ENCODE measurements around the gene ZNF669. TPM values are rescaled to one million over a fixed set of nuclear protein-coding genes. Genes with fewer than 3 reads are reported as not detected.

ZNF669 gene
- total RNA-seq, 1 experiment from 2014 or later: 14.7 TPM

DNA sequence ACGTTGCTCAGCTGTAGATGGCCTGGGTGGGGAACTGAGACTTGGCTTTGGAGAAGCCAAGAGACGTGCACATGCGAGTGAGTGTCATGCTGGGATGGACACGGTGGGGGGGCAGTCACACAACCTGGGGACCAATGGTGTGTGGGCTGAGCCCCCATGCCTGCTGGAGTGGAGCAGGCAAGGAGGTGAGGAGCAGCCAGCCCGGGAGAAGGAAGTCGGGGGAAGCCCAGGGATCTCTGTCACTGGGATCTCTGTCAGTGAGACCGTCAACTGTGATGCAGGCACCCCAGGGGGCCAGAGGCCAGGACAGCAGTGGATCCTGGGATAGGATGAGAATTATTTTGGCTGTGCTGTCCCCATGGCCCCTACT, 11.0 kb upstream of the ZNF669 start:
- Histone ChIP-seq H3K27ac (no peak overlapping the region), H3K4me3 (no peak overlapping the region), H3K36me3 (no peaks in the 10 kb centered on the region), H3K9me3 (replicated peaks) (no peaks in the 10 kb centered on the region), H3K4me1 (no peaks in the 10 kb centered on the region), H3K27me3 (no peaks in the 10 kb centered on the region)
- DNase-seq: no peak

- H3K36me3 ChIP-seq: no peaks in the 10 kb centered on the region
- H3K9me3 ChIP-seq (replicated peaks): no peaks in the 10 kb centered on the region
- no peak overlapping the region for H3K27ac ChIP-seq
- H3K4me3 ChIP-seq: no peak overlapping the region
- no peaks in the 10 kb centered on the region for H3K27me3 ChIP-seq
- H3K4me1 ChIP-seq: no peaks in the 10 kb centered on the region
- DNase-seq: no peak
Observed at GRCh38 chr1:247114351-247115140, 10.4 kb upstream of the ZNF669 start.

GRCh38 chr1:247113733-247114271, 9.6 kb upstream of the ZNF669 start:
- no peak overlapping the region for H3K4me3 ChIP-seq
- no peak for DNase-seq
- no peaks in the 10 kb centered on the region for H3K27me3 ChIP-seq
- no peaks in the 10 kb centered on the region for H3K9me3 ChIP-seq (replicated peaks)
- no peaks in the 10 kb centered on the region for H3K4me1 ChIP-seq
- H3K36me3 ChIP-seq: no peaks in the 10 kb centered on the region
- H3K27ac ChIP-seq: no peak overlapping the region

DNA sequence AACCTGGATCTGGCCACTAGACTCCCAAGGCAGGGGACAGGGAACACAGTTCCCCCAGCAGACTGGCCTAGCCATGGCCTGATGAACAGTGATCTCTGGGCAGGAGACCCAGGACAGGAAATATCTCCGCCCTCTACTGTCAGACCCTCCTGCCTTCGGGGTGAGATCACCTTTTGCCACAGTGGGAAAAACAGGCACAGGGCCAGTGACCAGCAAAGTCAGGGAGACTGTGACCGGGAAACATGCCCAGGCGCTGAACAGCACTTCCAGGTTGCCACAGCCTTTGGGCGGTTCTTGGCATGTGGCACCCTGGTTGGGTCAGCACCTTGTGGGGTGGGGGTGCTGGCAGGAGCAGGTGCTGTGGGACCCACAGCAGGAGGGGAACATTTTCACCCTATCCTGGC, 8.9 kb upstream of the ZNF669 start:
- Histone ChIP-seq H3K36me3 (no peaks in the 10 kb centered on the region), H3K27ac (no peak overlapping the region), H3K9me3 (replicated peaks) (no peaks in the 10 kb centered on the region), H3K4me1 (no peaks in the 10 kb centered on the region), H3K4me3 (no peak overlapping the region), H3K27me3 (no peaks in the 10 kb centered on the region)
- DNase-seq: peak; percentile 38 to 40

GRCh38 chr1:247112479-247112781, 8.3 kb upstream of the ZNF669 start:
- no peaks in the 10 kb centered on the region for H3K27me3 ChIP-seq
- no peaks in the 10 kb centered on the region for H3K9me3 ChIP-seq (replicated peaks)
- DNase-seq: no peak
- H3K36me3 ChIP-seq: no peaks in the 10 kb centered on the region
- no peaks in the 10 kb centered on the region for H3K4me1 ChIP-seq
- peak overlapping the region; percentile 81 for H3K4me3 ChIP-seq
- 0 out of 2 replicates have a peak overlapping the region, but pooled peaks have one; percentile 34 for H3K27ac ChIP-seq

GRCh38 chr1:247111700-247112478, 7.7 kb upstream of the ZNF669 start:
- peak; percentile 61 to 65 for DNase-seq
- Histone ChIP-seq H3K27ac (peak overlapping the region; percentile 34; the same call in 1 of the 2 replicates), H3K9me3 (replicated peaks) (no peaks in the 10 kb centered on the region), H3K4me3 (peak overlapping the region; percentile 81), H3K4me1 (no peaks in the 10 kb centered on the region), H3K27me3 (no peaks in the 10 kb centered on the region), H3K36me3 (no peaks in the 10 kb centered on the region)

DNA sequence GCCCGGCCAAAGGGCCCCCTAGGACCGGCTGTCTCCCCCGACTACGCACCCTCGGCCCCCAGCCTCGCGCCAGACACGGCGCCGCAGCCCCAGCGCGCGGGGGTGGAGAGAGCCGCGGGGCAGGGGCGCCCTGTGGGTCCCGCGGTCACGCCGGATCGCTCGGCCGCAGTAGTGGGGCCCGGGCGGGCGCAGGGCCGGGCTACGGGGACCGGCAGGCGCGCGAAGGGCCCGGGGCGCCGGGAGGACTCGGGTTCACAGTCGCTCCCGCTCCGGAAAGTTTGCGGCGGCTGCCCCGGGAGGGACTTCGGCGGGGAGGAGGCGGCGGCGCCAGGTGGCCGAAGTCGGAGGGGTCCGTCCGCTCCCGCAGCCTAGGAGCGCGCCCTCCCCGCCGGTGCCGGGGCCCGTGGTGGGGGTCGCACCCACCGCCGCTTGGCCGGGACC, 7.1 kb upstream of the ZNF669 start:
- no peaks in the 10 kb centered on the region for H3K27me3 ChIP-seq
- H3K4me1 ChIP-seq: no peaks in the 10 kb centered on the region
- no peaks in the 10 kb centered on the region for H3K36me3 ChIP-seq
- peak; percentile 25 to 34 for DNase-seq
- H3K27ac ChIP-seq: peak overlapping the region; percentile 34
- H3K4me3 ChIP-seq: peak overlapping the region; percentile 81
- no peaks in the 10 kb centered on the region for H3K9me3 ChIP-seq (replicated peaks)

- peak overlapping the region; percentile 34 for H3K27ac ChIP-seq
Observed at GRCh38 chr1:247110627-247111258, 6.6 kb upstream of the ZNF669 start.

DNA sequence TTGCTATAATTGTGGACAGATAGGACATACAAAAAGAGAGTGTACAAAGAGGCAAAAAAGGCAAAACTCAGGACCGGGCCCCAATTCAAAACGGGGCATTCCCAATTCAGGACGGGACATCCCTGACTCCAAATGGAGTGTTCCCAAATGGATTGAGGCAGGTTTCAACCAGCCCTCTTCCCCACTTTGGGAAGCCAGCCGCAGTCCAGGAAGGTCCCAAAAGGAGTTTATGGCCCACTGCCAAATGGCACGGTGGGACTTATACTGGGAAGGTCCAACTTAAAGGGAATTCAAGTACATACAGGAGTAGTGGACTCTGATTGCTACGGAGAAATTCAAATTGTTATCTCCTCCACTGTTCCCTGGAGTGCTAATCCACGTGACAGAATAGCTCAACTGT, 3.5 kb upstream of the ZNF669 start:
- peaks cover 4% of the 10 kb centered on the region; the same call in 1 of the 2 replicates for H3K36me3 ChIP-seq
- no peak for DNase-seq
- no peak overlapping the region for H3K27ac ChIP-seq
- H3K9me3 ChIP-seq (replicated peaks): peaks cover 5% of the 10 kb centered on the region
- H3K4me1 ChIP-seq: no peaks in the 10 kb centered on the region
- H3K4me3 ChIP-seq: no peak overlapping the region
- no peaks in the 10 kb centered on the region for H3K27me3 ChIP-seq

More at GRCh38 chr1:247110627-247111258, 6.6 kb upstream of the ZNF669 start:
- Histone ChIP-seq H3K36me3 (no peaks in the 10 kb centered on the region), H3K27me3 (no peaks in the 10 kb centered on the region), H3K4me3 (peak overlapping the region; percentile 81), H3K4me1 (no peaks in the 10 kb centered on the region), H3K9me3 (replicated peaks) (no peaks in the 10 kb centered on the region)
- peak; percentile 21 to 29 for DNase-seq

DNA sequence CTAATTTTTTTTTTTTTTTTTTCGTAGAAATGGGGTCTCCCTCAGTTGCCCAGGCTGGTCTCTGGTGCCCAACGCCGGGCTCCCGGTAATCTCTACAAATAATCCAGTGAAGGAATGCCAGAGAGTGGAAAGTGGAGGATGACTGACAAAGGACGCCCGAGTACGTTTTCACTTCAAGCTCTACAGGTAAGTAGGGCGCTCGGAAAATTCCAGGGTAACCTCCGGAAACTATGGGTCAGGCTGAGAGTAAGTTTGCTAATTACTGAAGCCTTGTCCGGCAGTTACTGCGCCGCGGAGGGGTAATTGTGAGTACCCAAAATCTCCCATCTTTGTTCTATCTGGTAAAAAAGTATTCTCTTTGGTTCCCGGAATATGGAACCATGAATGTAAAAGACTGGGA, 1.8 kb upstream of the ZNF669 start:
- Histone ChIP-seq H3K9me3 (replicated peaks) (peaks cover 23% of the 10 kb centered on the region), H3K27me3 (no peaks in the 10 kb centered on the region), H3K27ac (no peak overlapping the region), H3K4me3 (no peak overlapping the region), H3K36me3 (peaks cover 21% of the 10 kb centered on the region), H3K4me1 (no peaks in the 10 kb centered on the region)
- DNase-seq: no peak

DNA sequence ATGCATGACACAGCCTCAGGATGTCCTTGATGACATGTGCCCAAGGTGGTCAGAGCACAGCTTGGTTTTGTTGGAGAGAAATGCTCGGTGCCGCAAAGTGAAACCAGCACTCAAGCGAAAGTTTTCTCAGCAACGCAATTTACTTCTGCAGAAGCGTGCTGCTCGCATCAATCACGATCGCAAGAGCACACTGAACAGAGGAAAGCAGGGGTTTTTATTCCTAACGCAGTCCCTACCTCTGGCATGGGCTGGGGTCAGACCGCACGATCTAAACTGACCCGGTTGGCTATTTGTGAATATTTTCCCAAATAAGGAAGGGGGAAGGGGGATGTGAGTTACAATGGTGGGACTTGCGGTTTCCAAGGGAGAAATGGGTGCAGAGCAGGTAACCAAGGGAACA, 809 bp upstream of the ZNF669 start:
- H3K4me3 ChIP-seq: peak overlapping the region; percentile 90
- no peaks in the 10 kb centered on the region for H3K4me1 ChIP-seq
- no peak for DNase-seq
- peaks cover 31% of the 10 kb centered on the region for H3K36me3 ChIP-seq
- H3K27ac ChIP-seq: no peak overlapping the region
- no peaks in the 10 kb centered on the region for H3K27me3 ChIP-seq
- peaks cover 32% of the 10 kb centered on the region for H3K9me3 ChIP-seq (replicated peaks)

GRCh38 chr1:247102381-247102780, 1.8 kb downstream of the ZNF669 start:
- Histone ChIP-seq H3K36me3 (peaks cover 55% of the 10 kb centered on the region), H3K9me3 (replicated peaks) (peaks cover 32% of the 10 kb centered on the region), H3K4me3 (no peak overlapping the region), H3K27me3 (no peaks in the 10 kb centered on the region), H3K4me1 (no peaks in the 10 kb centered on the region), H3K27ac (no peak overlapping the region)
- DNase-seq: no peak

DNA sequence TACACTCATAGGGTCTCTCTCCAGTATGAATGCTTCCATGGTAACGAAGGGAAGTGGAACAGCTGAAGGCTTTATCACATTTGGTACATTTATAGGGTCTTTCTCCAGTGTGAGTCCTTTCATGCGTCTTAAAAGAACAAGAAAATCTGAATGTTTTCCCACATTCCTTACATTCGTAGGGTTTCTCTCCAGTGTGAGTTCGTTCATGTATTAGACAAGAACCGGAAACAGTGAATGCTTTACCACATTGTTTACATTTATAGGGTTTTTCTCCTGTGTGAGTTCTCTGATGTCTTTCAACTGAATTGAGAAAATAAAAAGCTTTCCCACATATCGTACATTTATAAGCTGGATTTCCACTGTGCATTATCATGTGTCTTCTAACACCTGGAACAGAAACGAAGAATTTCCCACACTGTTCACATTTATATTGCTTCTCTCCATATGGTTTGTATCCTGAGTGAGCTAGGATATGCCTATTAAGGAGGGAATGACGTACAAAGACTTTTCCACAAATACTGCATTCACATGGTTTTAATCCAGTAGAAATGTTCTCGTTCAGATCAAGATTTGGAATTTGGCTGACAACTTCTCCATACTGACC, 3.4 kb downstream of the ZNF669 start:
- peaks cover 57% of the 10 kb centered on the region for H3K36me3 ChIP-seq
- no peaks in the 10 kb centered on the region for H3K27me3 ChIP-seq
- no peak for DNase-seq
- no peak overlapping the region for H3K4me3 ChIP-seq
- H3K4me1 ChIP-seq: no peaks in the 10 kb centered on the region
- peaks cover 32% of the 10 kb centered on the region for H3K9me3 ChIP-seq (replicated peaks)
- H3K27ac ChIP-seq: no peak overlapping the region

- Histone ChIP-seq H3K4me1 (no peaks in the 10 kb centered on the region), H3K9me3 (replicated peaks) (peaks cover 19% of the 10 kb centered on the region), H3K36me3 (peaks cover 46% of the 10 kb centered on the region), H3K4me3 (no peak overlapping the region), H3K27me3 (no peaks in the 10 kb centered on the region), H3K27ac (no peak overlapping the region)
- no peak for DNase-seq
Observed at GRCh38 chr1:247096958-247097357, 7.2 kb downstream of the ZNF669 start.

Data from SJCRH30 (cell line).